HG03378 (cell line): ENCODE results near the gene TNS4.

Experiments
- ATAC-seq: cut with Tn5 transposase; IDR thresholded peaks from one replicate; pipeline ENCODE4 v1.9.1; 2021; ENCODE audit warnings: mild to moderate bottlenecking, moderate library complexity; ENCODE audit not compliant: unreplicated experiment

The TNS4 gene

DNA sequence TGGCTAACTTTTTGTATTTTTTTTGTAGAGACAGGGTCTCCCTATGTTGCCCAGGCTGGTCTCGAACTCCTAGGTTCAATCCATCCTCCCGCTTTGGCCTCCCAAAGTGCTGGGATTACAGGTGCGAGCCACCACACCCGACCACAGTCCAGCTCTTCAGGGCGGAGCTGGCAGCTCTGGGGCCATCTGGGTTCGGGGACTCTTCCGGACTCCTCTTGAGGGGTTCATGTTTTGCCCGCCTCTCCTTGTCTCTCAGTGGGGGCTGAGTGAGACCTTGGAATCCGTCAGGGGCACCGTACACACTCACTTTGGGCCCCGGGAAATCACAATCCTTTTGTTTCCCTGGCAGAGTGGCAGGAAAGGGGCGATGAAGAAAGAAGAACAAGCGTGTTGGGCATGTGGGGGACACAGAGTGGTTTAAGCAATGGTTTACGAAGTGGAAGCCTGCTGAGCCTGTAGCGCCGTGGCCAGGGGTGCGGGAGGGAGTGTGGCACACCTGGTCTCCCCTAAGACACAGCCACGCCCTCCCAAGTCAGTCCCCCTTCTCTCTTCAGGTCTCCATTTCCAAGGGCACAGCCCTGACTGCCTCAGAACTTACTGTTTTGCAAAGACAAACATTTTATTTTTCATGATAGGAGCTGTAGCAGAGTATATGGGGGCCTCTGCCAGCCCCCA, 26.1 kb downstream of the TNS4 start:
- ATAC-seq, result no peak

DNA sequence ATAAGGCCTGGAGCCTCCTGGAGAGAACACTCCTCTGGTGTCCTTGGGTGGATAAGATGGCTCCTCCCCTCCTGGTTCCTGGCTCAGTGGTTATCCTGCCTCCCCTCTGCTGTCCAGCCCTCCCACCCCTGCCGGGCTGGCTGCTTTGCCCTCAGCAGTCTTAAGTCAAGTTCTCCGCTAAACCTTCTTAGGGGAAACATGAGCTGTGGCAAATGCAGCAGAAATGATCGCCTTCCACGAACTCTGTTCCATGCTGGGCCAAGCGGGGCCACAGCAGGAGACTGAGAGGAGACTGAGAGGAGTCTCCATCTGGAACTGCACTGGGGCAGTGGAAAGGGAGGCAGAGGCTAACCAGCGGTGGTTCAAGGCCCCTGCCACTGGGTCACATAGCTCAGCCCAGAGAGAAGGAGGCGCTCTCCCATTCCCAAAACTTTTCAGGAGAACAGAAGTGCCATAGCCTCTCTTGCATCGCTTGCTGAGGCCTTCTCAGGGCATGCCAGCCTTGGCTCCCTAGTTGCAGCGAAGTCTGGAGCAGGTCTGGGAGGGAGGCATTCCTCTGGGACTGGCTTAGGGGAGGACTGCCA, 26.9 kb downstream of the TNS4 start:
- no peak for ATAC-seq

DNA sequence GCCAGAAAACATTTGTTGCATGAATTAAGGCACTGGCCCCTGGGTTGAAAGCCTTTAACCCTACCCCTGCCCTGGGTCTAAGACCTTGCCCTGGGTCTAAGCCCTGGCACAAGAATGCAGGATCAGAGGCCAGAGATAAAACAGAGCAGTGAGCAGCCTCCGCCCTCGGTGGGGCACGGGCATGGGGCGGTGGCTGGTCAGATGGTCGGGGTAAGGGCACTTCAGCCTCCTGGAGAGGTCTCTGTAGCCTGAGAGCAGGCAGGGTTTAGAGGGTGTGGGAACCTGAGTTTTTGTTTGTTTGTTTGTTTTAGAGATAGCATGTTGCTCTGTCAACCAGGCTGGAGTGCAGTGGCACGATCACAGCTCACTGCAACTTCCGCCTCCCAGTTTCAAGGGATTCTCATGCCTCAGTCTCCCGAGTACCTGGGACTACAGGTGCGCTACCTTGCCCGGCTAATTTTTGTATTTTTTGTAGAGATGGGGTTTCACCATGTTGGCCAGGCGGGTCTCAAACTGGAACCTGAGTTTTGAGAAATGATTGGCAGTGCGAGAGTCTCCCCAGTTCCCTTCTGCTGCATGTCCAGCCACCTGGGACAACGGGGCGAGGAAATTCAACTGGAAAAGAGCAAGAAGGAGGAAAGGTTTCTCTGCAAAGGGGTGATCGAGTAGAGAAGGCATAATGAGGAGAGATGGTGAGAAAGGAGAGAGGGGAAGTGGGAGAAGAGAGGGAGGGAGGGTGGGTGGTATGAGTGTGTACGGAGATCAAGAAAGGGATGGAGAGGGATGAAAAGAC, 27.7 kb downstream of the TNS4 start:
- ATAC-seq, result no peak

GRCh38 chr17:40472733-40473452, 28.5 kb downstream of the TNS4 start:
- ATAC-seq, result no peak

DNA sequence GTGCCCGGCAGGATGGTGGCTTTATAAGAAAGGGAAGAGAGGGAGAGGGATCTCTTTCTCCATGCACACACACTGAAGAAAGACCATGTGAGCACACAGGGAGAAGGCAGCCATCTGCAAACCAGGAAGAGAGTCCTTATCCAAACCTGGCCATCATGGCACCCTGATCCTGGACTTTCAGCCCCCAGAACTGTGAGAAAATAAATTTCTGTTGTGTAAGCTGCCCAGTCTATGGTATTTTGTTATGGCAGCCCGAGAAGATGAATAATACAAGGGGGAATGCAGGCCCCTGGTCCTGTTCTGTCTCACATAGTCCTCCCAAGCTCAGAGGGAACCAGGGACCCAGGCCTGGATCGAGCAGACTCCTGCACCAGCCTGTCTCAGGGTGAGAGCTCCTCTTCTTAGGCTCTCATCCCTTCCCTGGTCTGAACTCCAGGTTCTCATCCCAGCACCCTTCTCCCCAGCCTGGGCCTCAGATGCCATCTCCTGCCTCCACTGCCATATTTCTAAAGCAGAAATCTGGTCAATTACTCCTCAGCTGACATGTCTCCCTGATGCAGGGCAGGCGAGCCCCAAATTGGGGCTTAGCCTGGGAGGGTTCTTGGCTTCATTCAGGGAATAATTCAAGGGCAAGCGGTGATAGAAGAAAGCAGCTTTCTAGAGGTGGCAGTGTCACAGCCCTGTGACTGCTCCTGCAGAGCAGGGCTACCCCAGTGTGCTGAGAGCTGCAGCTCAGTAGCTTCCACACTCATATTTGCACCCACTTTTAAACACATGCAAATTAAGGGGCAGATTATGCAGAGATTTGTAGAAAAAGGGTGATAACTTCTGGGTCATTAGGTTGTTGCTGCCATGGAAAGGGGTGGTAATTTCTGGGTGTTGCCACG, 29.3 kb downstream of the TNS4 start:
- ATAC-seq, result no peak

GRCh38 chr17:40470932-40471828, 30.2 kb downstream of the TNS4 start:
- no peak for ATAC-seq

DNA sequence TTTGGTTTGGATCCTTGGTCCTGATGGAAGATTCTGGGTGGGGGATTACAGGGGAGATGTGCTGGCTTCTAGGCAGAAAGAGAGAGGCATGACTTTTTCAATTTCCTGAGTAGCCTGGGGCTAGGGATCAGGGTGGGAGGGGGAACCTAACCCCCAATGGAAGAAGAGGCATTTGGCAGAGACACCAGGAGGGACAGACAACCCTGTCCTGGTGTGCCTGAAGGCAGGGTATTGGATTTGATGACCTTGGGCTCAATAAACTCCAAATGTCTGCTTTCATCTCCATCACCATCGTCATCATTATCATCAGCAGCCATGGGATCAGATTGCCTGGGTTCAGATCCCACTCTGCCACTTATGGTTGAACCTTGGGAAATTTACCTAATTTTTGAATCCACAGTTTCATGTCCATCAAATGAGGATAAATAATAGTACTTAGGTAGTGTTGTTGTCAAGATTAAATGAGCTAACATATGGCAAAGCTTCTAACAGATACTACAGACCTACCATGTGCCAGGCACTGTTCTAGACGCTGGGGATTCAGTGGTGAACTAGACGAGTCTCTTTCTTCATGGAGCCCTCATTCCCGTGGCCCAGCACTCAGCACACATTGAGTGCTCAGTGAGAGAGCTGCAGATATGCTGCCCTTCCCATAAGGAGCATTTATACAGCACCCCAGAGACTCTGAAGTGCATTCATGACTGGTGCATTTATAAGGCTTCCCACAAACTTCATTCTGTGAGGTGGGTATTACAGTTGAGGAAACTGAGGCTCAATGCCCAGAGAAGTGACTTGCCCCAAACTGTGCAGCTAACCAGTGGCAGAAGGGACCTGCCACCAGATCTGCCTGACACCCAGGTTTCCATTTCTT, 31.4 kb downstream of the TNS4 start:
- no peak for ATAC-seq

DNA sequence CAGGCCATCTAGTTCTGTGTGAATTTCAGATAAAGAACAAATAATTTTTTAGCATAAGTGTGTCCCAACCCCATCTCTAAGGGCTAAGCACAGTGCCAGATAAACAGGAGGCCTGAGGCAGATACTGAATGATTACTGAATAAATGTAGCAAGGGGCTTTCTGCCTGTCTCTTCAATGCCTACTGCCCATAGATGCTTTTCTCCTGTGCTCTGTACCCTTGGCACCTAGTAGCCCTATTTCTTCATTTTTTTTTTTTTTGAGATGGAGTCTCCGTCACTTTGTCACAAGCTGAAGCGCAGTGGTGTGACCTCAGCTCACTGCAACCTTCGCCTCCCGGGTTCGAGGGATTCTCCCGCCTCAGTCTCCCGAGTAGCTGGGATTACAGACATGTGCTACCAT, 32.9 kb downstream of the TNS4 start:
- ATAC-seq, result no peak

GRCh38 chr17:40467281-40467867, 34.0 kb downstream of the TNS4 start:
- no peak for ATAC-seq

GRCh38 chr17:40466298-40466971, 35.0 kb downstream of the TNS4 start:
- no peak for ATAC-seq

DNA sequence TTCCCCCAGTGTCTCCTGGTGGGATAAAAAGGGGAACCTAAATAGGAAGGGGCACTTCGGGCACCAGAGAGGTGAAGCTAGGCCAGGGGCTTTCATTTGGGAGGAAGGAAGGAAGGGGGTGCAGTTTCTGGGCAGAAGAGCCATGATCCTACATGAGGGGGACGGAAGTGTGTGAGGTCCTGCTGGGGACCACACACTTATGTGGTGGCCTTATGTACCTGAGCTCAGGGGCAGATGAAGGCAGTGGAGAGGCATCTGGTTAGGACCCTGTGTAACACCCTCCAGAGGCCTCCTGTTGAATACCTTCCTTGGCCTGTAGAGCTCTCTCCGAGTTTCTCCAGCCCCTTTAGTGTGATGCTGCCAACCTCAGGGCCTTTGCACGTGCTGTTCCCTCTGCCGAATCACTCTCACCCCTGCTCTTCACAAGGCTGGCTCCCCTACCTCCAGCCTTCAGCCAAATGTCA, 37.0 kb downstream of the TNS4 start:
- no peak for ATAC-seq

DNA sequence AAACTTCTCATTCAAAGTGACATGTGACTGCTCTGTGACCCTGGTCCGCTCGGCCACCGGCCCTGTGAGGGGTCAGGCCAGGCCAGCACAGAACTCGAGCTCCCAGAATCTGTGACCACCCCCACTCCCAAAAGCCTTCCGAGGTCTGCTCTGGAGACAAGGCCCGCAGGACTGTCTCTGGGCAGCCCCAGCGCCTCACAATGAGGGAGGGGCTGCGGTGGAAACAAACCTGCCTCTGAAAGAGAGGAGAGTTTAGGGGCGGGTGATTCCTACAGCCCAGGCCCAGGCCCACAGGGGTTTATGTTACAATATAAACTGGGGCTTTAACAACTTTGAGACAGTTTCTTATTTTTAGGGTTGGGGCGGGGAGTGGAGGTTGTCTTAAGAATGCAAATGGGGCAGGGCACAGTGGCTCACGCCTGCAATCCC, 38.3 kb downstream of the TNS4 start:
- no peak for ATAC-seq

GRCh38 chr17:40462343-40463121, 38.9 kb downstream of the TNS4 start:
- ATAC-seq, result no peak

GRCh38 chr17:40461732-40462342, 39.6 kb downstream of the TNS4 start:
- ATAC-seq, result no peak

DNA sequence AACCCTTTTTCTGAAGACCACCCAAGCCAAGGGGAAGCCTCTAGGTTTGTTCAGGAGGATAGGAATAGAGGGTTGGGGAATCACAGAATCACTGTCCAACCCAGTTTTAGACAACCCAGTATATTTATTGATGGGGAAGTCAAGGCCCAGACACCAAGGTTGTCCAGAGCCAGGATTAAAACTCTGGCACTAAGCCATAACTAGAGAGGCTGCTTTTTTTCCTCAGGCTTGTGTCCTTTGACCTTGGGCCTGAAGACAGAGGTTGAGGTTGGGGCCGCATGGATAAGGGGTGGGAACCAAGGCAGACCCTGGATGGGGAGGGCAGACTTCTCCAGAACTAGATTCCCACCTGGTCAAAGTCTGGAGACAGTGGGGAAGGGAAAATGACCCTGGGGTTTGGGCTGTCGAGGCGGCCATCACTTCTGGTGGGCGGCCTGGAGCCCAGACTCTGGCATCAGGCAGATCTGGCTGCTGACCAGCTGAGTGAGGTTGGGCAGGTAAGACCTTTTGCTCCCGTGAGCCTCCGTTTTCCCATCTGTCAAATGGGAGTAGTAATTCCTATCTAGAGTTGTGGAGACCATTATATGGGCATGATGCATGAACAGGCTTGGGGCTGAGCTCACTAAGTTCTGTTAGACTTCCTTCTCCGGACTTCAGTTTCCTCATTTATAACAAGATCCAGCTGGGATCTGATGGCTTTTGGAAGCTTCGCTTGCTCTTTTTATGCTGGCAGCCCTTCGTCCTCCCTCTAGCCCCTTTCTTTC, 40.3 kb downstream of the TNS4 start:
- no peak for ATAC-seq

GRCh38 chr17:40460604-40460967, 40.8 kb downstream of the TNS4 start:
- ATAC-seq, result no peak
